ENCODE measurements around the gene MYO18B.
A peak's percentile ranks its signal among the peaks of the same experiment; 100 is the strongest.

The MYO18B gene

DNA sequence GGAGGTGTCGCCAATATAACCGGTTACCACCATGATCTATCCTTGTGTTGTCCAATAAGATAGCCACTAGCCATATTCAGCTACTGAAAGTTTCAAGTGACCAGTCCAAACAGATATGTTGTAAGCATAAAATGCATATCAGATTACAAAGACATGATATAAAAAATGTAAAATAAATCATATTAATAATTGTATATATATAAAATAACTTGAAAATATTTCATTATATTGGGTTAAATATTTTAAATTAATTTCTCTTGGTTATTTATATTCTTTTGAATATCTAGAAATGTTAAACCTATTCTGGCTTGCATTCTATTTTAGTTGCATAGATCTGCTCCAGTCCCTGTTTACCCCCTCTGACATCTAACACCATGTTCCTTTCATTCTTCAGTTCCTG lies 305.5 kb downstream of the MYO18B start:
- Histone ChIP-seq H3K4me1 (ENCODE audit: insufficient read depth, low read length) (no peaks in the 10 kb centered on the region), H3K36me3 (ENCODE audit: insufficient read depth, low read length) (no peaks in the 10 kb centered on the region), H3K27me3 (ENCODE audit: insufficient read depth, low read length) (no peaks in the 10 kb centered on the region), H3K9me3 (ENCODE audit: low read length) (no peaks in the 10 kb centered on the region), H3K4me3 (ENCODE audit: low read length) (no peak overlapping the region), H2AFZ (ENCODE audit: low read depth, low read length) (no peak overlapping the region)

DNA sequence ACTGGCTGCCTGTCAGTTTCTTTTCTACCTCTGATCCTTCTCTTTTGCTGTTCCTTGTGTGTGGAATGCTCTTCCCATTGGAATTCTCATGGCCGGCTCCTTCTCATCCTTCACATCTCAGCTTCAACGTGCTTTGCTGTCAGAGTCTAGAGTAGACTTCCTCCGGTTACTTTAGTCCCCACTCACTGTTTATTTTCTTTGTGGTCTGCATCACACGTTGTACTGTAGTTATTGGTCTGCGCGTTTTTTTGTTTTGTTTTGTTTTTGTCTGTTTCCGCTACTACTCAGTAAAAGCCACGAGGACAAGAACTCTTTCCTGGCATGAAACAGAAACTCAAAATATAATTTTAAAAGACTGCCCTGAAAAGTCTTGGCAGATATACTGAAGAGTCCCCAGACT lies 305.9 kb downstream of the MYO18B start:
- Histone ChIP-seq H3K4me1 (ENCODE audit: insufficient read depth, low read length) (no peaks in the 10 kb centered on the region), H3K36me3 (ENCODE audit: insufficient read depth, low read length) (no peaks in the 10 kb centered on the region), H2AFZ (ENCODE audit: low read depth, low read length) (no peak overlapping the region), H3K9me3 (ENCODE audit: low read length) (no peaks in the 10 kb centered on the region), H3K27me3 (ENCODE audit: insufficient read depth, low read length) (no peaks in the 10 kb centered on the region), H3K4me3 (ENCODE audit: low read length) (no peak overlapping the region)

DNA sequence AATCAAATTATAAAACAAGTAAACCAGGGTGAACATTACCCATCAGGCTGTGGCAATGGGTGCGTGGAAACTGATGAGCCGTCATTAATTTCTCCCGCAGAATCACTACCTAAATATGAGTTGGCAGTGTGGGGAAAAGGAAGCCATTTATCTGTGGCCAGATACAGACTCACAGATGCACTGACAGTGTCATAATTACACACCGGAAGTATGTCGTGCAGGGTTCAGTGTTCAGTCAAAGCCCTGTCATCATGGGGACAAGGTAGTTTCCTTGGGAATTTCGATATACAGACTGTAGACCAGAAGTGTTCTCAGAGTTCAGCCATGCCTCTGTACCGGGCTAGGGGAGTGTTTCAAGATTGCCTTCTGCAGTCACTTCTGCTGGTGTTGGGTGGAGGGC lies 308.1 kb downstream of the MYO18B start:
- Histone ChIP-seq H3K27me3 (ENCODE audit: insufficient read depth, low read length) (peaks cover under 1% of the 10 kb centered on the region), H3K9me3 (ENCODE audit: low read length) (no peaks in the 10 kb centered on the region), H3K4me3 (ENCODE audit: low read length) (no peak overlapping the region), H3K4me1 (ENCODE audit: insufficient read depth, low read length) (no peaks in the 10 kb centered on the region), H2AFZ (ENCODE audit: low read depth, low read length) (no peak overlapping the region), H3K36me3 (ENCODE audit: insufficient read depth, low read length) (no peaks in the 10 kb centered on the region)

DNA sequence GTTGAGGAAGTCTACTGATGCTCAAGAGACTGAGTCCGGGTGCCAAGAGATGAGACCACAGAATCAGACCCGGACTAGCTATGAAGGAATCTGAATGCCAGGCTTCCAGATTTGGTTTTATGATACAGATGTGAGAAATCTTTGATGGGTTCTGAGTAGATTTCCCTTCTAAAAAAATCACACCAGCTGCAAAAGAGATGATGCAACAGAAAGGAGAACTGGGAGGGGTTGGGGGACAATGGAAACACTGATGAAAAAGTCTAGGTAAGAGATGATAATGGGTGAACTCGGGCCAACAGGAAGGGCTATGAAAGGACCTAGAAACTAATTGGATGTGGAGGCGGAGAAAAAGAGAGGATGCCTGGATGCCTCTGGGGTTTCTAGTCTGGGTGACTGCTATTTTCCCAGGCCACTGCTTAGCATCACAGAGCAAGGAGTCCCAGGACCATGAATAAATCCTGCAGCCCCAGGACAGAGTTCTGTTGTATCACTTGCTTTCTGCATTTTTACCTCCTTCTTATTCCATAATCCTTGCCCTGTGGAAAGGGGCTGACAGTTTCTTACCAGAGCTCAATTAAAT lies 311.8 kb downstream of the MYO18B start:
- H3K36me3 ChIP-seq (ENCODE audit: insufficient read depth, low read length), result no peaks in the 10 kb centered on the region
- H3K9me3 ChIP-seq (ENCODE audit: low read length), result no peaks in the 10 kb centered on the region
- no peak overlapping the region for H3K4me3 ChIP-seq (ENCODE audit: low read length)
- H3K4me1 ChIP-seq (ENCODE audit: insufficient read depth, low read length), result no peaks in the 10 kb centered on the region
- no peak overlapping the region for H2AFZ ChIP-seq (ENCODE audit: low read depth, low read length)
- H3K27me3 ChIP-seq (ENCODE audit: insufficient read depth, low read length), result peaks cover 11% of the 10 kb centered on the region

DNA sequence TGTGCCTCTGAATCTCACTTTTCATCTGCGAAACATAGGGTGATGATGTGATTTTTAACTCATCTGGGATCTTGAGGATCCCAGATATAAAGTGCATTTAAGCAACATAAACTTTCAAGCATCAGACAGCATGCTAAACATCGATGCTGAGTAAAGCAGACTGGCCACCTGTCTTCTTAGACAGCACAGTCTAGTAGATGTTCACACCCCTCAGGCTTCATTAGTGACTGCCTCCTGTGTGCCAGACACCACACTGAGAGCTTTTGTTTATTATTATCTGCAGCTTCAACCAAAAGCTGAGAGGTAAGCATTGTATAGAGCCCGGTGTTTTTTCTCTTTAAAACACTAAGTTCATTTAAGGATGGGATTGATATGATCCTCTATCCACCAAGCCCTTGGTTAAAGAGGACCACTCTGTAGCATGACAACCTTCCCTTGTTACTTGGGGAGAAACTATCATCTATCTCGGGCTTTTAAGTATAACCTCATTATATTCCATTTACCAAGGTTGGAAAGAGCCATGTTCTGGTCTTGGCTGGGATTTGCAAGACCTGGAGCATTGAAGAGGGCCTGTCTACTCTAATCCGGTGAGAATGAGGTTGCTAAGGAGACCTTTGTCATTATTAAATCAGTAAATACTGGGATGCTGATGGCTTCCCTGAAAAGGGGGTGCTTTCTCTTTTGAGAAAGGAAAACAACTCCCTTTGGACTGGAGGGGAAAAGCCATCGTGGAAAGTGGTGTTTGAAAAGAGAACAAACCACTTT lies 313.0 kb downstream of the MYO18B start:
- no peak overlapping the region for H3K4me3 ChIP-seq (ENCODE audit: low read length)
- no peak overlapping the region for H2AFZ ChIP-seq (ENCODE audit: low read depth, low read length)
- H3K4me1 ChIP-seq (ENCODE audit: insufficient read depth, low read length), result no peaks in the 10 kb centered on the region
- H3K36me3 ChIP-seq (ENCODE audit: insufficient read depth, low read length), result no peaks in the 10 kb centered on the region
- peaks cover 11% of the 10 kb centered on the region for H3K27me3 ChIP-seq (ENCODE audit: insufficient read depth, low read length)
- no peaks in the 10 kb centered on the region for H3K9me3 ChIP-seq (ENCODE audit: low read length)

DNA sequence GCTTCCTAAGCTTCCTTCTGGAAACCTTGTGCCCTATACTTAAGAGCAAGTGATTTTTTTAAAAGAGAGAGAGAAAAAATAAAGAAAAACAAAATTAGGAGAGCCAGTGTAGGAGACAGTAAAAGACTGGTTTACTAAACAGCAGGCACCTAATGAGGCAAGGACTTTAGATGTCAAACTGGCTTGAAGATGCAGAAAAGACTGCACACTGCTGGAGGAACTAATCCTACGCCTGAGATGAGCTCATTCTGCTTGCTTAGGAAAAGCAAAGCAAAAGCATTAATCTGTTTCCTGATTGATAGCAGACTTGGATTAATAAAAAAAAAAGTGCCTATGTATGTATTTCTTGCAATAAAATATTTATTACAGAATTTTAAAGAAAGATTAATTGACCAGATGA lies 313.7 kb downstream of the MYO18B start:
- H3K4me3 ChIP-seq (ENCODE audit: low read length), result no peak overlapping the region
- H3K27me3 ChIP-seq (ENCODE audit: insufficient read depth, low read length), result peaks cover 11% of the 10 kb centered on the region
- no peak overlapping the region for H2AFZ ChIP-seq (ENCODE audit: low read depth, low read length)
- no peaks in the 10 kb centered on the region for H3K9me3 ChIP-seq (ENCODE audit: low read length)
- H3K4me1 ChIP-seq (ENCODE audit: insufficient read depth, low read length), result no peaks in the 10 kb centered on the region
- H3K36me3 ChIP-seq (ENCODE audit: insufficient read depth, low read length), result no peaks in the 10 kb centered on the region

DNA sequence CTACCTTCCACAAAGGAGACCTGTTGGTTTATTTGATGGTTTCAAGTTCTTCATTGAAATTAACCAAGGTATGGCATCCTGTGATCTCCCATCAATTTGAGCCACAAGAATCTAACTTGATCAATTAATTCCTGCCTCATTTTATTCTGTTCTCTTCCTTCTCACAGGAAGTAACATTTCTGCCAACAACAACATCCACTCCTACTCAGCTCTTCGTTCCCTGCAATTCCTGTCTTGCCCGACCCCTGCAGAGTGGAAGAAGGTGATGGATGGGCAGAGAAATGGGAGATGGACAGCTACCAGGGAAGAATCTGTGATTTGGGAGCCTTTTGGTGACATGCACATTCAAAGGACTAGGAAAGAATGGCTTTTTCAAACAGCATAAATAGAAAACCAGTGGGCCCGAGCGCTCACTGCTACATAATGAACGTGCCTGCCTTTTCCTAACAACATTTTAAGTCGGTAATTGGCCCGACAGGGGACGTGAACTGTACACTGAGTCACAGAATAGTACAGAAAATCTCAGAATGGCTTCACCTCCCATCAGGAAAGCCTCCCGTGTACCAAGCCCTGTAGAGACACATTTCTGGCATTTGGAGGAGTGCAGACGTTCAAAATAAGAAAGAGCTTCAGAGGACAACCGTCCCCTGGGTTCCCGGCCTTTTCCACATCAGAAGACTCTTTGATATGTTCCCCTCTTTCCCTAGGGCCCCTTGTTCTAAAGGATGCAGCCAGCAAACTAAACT lies 314.6 kb downstream of the MYO18B start:
- Histone ChIP-seq H3K4me3 (ENCODE audit: low read length) (no peak overlapping the region), H3K27me3 (ENCODE audit: insufficient read depth, low read length) (peaks cover 11% of the 10 kb centered on the region), H3K4me1 (ENCODE audit: insufficient read depth, low read length) (no peaks in the 10 kb centered on the region), H3K36me3 (ENCODE audit: insufficient read depth, low read length) (no peaks in the 10 kb centered on the region), H3K9me3 (ENCODE audit: low read length) (no peaks in the 10 kb centered on the region), H2AFZ (ENCODE audit: low read depth, low read length) (no peak overlapping the region)

DNA sequence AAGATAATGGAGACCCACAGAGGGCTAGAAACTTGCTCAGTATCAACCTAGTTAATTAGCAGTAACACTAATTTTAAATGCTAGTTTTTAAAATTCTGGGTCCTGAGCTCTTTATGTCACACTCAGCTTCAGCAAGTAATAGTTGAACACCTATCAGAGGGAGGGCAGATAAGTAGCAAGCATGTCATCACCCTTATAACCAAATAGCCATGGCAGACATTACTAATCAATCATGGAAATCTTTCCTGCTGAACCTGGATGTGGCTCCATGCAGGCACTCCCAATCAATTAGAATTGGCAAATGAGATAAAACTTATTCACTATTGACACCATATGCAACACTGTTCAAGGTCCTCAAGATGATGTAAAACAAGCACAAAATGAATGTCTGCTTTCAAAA lies 315.7 kb downstream of the MYO18B start:
- H3K36me3 ChIP-seq (ENCODE audit: insufficient read depth, low read length), result no peaks in the 10 kb centered on the region
- no peak overlapping the region for H3K4me3 ChIP-seq (ENCODE audit: low read length)
- no peaks in the 10 kb centered on the region for H3K9me3 ChIP-seq (ENCODE audit: low read length)
- no peak overlapping the region for H2AFZ ChIP-seq (ENCODE audit: low read depth, low read length)
- peaks cover 11% of the 10 kb centered on the region for H3K27me3 ChIP-seq (ENCODE audit: insufficient read depth, low read length)
- H3K4me1 ChIP-seq (ENCODE audit: insufficient read depth, low read length), result no peaks in the 10 kb centered on the region

DNA sequence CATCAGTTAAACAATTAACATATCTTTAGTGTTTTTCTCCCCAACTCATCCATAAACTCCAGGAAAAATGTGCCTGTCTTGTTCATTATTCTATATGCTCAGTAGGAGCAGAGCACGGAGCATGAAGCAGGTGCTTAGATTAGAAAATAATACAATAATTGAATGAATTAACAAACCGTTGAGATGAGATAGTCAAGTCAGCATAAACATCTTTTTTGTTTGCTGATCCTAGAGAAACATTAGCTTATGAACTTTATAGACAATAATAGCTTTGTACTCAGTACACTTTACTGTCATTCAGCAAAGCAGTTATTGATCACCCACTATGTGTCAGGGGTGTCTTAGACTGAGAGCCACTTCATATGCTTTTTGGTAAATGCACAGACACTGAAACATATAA lies 322.1 kb downstream of the MYO18B start:
- no peaks in the 10 kb centered on the region for H3K9me3 ChIP-seq (ENCODE audit: low read length)
- no peak overlapping the region for H2AFZ ChIP-seq (ENCODE audit: low read depth, low read length)
- no peaks in the 10 kb centered on the region for H3K36me3 ChIP-seq (ENCODE audit: insufficient read depth, low read length)
- no peaks in the 10 kb centered on the region for H3K27me3 ChIP-seq (ENCODE audit: insufficient read depth, low read length)
- no peak overlapping the region for H3K4me3 ChIP-seq (ENCODE audit: low read length)
- H3K4me1 ChIP-seq (ENCODE audit: insufficient read depth, low read length), result peaks cover 12% of the 10 kb centered on the region

DNA sequence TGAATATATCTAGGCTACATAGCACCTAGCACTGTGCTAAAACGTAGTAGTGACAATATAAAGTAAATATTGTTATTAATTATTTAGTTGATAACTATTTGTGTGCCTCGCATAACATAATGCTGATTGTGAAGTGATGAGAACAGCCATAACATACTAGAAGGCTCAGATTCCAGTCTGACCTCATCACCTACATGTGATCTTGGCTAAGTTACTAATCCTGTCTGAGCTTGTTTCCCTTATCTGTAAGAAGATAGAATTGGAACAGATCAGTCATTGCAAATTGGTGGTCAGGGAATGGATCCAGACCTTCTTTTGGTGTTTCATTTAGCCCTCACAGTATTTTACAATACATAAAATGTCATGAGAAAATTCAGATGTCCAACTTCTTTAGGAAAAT lies 323.9 kb downstream of the MYO18B start:
- Histone ChIP-seq H3K4me1 (ENCODE audit: insufficient read depth, low read length) (peaks cover 12% of the 10 kb centered on the region), H3K27me3 (ENCODE audit: insufficient read depth, low read length) (no peaks in the 10 kb centered on the region), H2AFZ (ENCODE audit: low read depth, low read length) (peak overlapping the region; percentile 61), H3K9me3 (ENCODE audit: low read length) (no peaks in the 10 kb centered on the region), H3K4me3 (ENCODE audit: low read length) (no peak overlapping the region), H3K36me3 (ENCODE audit: insufficient read depth, low read length) (no peaks in the 10 kb centered on the region)

DNA sequence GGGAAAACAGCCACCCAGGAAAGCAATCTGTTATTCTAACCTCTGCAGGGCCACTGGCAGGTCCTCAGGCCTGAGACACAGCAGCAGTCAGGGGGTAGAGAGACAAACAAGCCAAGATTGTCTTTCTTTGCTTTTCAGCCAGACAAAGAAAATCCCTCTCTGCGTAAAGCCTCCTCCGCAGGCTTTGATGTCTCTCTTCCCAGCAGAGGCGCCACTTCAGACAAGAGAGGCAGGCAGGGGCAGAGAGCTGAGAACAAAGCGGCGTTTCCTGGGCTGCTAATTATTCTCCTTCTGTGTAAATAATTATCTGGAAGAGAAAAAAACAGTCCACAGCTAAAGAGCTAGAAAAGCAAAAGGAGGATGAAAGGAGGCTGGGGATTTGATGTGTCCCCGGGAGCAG lies 324.5 kb downstream of the MYO18B start:
- H2AFZ ChIP-seq (ENCODE audit: low read depth, low read length), result peak overlapping the region; percentile 61
- H3K27me3 ChIP-seq (ENCODE audit: insufficient read depth, low read length), result no peaks in the 10 kb centered on the region
- H3K4me3 ChIP-seq (ENCODE audit: low read length), result peak overlapping the region; percentile 22
- H3K36me3 ChIP-seq (ENCODE audit: insufficient read depth, low read length), result no peaks in the 10 kb centered on the region
- no peaks in the 10 kb centered on the region for H3K9me3 ChIP-seq (ENCODE audit: low read length)
- peaks cover 12% of the 10 kb centered on the region for H3K4me1 ChIP-seq (ENCODE audit: insufficient read depth, low read length)

DNA sequence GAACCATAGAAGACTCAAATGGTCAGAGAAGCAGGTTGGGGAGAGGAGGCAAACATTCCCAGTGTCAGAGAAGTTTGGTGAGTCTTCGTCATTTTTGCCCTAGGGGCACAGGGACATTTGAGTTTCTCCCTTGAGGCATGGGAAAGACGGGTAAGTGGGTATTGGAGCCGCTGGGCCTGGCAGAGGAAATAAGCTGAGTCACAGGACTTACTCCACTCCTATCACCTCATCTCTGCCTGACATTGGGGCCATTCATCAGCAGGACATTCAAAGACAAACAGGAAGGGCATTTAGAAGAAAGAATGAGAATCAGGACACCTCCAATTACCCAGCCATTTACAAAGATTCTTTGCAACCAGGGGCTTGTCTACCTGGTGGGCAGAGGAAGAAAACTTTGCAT lies 326.6 kb downstream of the MYO18B start:
- Histone ChIP-seq H3K4me3 (ENCODE audit: low read length) (no peak overlapping the region), H3K4me1 (ENCODE audit: insufficient read depth, low read length) (peaks cover 12% of the 10 kb centered on the region), H3K27me3 (ENCODE audit: insufficient read depth, low read length) (no peaks in the 10 kb centered on the region), H2AFZ (ENCODE audit: low read depth, low read length) (no peak overlapping the region), H3K36me3 (ENCODE audit: insufficient read depth, low read length) (no peaks in the 10 kb centered on the region), H3K9me3 (ENCODE audit: low read length) (no peaks in the 10 kb centered on the region)

DNA sequence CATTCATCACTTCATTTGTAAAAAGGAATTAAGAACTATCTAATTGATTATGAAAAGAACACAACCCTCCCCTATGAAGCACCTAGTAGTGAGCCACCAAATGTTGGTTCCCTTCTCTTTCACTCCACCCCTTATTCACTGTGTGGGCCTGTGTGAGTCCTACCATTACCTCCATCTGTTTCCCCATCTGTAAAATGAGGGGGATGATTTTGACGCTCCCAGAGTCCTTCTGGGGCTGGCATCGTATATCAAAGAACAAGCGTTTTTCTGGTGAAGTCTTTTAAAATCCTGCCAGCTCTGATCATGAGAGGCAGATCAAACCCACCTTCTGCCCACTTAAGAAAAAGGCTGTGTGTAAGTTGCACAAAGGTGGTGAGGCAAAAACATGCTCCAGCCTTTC lies 330.6 kb downstream of the MYO18B start:
- Histone ChIP-seq H2AFZ (ENCODE audit: low read depth, low read length) (no peak overlapping the region), H3K4me1 (ENCODE audit: insufficient read depth, low read length) (no peaks in the 10 kb centered on the region), H3K9me3 (ENCODE audit: low read length) (no peaks in the 10 kb centered on the region), H3K4me3 (ENCODE audit: low read length) (no peak overlapping the region), H3K27me3 (ENCODE audit: insufficient read depth, low read length) (no peaks in the 10 kb centered on the region), H3K36me3 (ENCODE audit: insufficient read depth, low read length) (no peaks in the 10 kb centered on the region)

Data from neuron (in vitro differentiated cells).